ENCODE results near the gene CDAN1. TPM values are rescaled to one million over a fixed set of nuclear protein-coding genes. Genes with fewer than 3 reads are reported as not detected.

The CDAN1 gene
- total and polyA plus RNA-seq, 2 of the 4 experiments (the other 2 are of a cell fraction): 4.7 to 5.6 TPM

GRCh38 chr15:42694398-42694797, 42.5 kb downstream of the CDAN1 start:
- CTCF ChIA-PET: no interaction called here
- Histone ChIP-seq H2AK9ac (replicated peaks; ENCODE audit: low read depth, low read length, poor library complexity) (no peak overlapping the region), H2BK120ac (ENCODE audit: low read depth, low read length) (no peak overlapping the region), H3K14ac (replicated peaks; ENCODE audit: low read depth, low read length) (no peak overlapping the region), H4K5ac (ENCODE audit: low read depth, low read length) (no peak overlapping the region), H3K27ac (ENCODE audit: insufficient read depth, low read length) (no peak overlapping the region), H4K8ac (ENCODE audit: low read depth in 2 of 2, low read length in 2 of 2) (no peak overlapping the region), H3K4ac (ENCODE audit: low read depth, low read length) (no peak overlapping the region), H3K56ac (ENCODE audit: extremely low read depth, insufficient read depth, low read length) (no peak overlapping the region), H2BK20ac (ENCODE audit: low read depth, low read length) (no peak overlapping the region), H2AK5ac (ENCODE audit: low read depth, low read length) (no peak overlapping the region), H3K4me2 (ENCODE audit: low read depth, low read length) (no peak overlapping the region), H3K18ac (ENCODE audit: low read depth, low read length) (no peak overlapping the region), H2AFZ (replicated peaks; ENCODE audit: low read length, poor library complexity) (no peak overlapping the region), H3K79me1 (ENCODE audit: low read depth in 1 of 2, low read length in 2 of 2) (no peaks in the 10 kb centered on the region), H3K4me1 (ENCODE audit: control insufficient read depth, insufficient read depth, low read length) (no peaks in the 10 kb centered on the region), H3K9me3 (ENCODE audit: control insufficient read depth, insufficient read depth, low read length) (no peaks in the 10 kb centered on the region), H4K91ac (ENCODE audit: insufficient read depth, low read depth, low read length) (no peak overlapping the region), H4K20me1 (ENCODE audit: insufficient read depth, low read length) (no peaks in the 10 kb centered on the region), H3K27me3 (ENCODE audit: control insufficient read depth, insufficient read depth, low read length) (no peaks in the 10 kb centered on the region), H2BK5ac (ENCODE audit: low read depth, low read length, poor library complexity, severe bottlenecking) (no peak overlapping the region), H3K9ac (ENCODE audit: low read depth, low read length) (no peak overlapping the region), H3K9me1 (ENCODE audit: insufficient read depth, low read length) (peaks cover 16% of the 10 kb centered on the region; the same call in 1 of the 2 replicates), H3K23ac (ENCODE audit: low read depth, low read length) (no peak overlapping the region), H2BK15ac (ENCODE audit: low read depth, low read length) (no peak overlapping the region), H3K4me3 (ENCODE audit: insufficient read depth, low read depth, low read length) (no peak overlapping the region), H3K36me3 (ENCODE audit: control insufficient read depth, insufficient read depth, low read length) (peaks cover 22% of the 10 kb centered on the region)
- no TSS peak for BruUV-seq (replicated peaks)
- WGBS, 2 experiments (ENCODE audit: extremely low coverage in 2 of 2, insufficient read length in 1 of 2): 89% methylated on average over 3 of the region's 10 CpGs; no CpG with 5 or more reads in 1 of the 2 experiments
- dilution Hi-C loops (cut with HindIII; ENCODE audit: low sequenced_read_pairs, unreplicated experiment): no loop called here
- intact Hi-C loops (cut with micrococcal nuclease): no loop called here
- ATAC-seq (ENCODE audit: low read depth) (no peak), DNase-seq (no peak)
- TF ChIP-seq, protein P1, sequence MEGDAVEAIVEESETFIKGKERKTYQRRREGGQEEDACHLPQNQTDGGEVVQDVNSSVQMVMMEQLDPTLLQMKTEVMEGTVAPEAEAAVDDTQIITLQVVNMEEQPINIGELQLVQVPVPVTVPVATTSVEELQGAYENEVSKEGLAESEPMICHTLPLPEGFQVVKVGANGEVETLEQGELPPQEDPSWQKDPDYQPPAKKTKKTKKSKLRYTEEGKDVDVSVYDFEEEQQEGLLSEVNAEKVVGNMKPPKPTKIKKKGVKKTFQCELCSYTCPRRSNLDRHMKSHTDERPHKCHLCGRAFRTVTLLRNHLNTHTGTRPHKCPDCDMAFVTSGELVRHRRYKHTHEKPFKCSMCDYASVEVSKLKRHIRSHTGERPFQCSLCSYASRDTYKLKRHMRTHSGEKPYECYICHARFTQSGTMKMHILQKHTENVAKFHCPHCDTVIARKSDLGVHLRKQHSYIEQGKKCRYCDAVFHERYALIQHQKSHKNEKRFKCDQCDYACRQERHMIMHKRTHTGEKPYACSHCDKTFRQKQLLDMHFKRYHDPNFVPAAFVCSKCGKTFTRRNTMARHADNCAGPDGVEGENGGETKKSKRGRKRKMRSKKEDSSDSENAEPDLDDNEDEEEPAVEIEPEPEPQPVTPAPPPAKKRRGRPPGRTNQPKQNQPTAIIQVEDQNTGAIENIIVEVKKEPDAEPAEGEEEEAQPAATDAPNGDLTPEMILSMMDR (conservative IDR thresholded peaks at IDR 0.05; ENCODE audit: low read depth, low read length): no peak
- TF ChIP-seq MAZ (IDR thresholded peaks at IDR 0.05; ENCODE audit: borderline replicate concordance, low read depth, low read length) (no peak), MXI1 (IDR thresholded peaks at IDR 0.05; ENCODE audit: borderline replicate concordance, low read depth, low read length) (no peak), RAD21 (IDR thresholded peaks at IDR 0.05; ENCODE audit: low read length) (no peak), NFE2L2 (IDR thresholded peaks at IDR 0.05; ENCODE audit: low read depth, low read length) (no peak), RCOR1 (IDR thresholded peaks at IDR 0.05; ENCODE audit: insufficient replicate concordance, low read length) (no peak)
- in situ Hi-C loops (cut with MboI; ENCODE audit: low sequenced_read_pairs): no loop called here
- POLR2A ChIA-PET (ENCODE audit: unreplicated experiment): no interaction called here

All from IMR-90 (cell line).